Astrocyte of the hippocampus (primary cell): ENCODE data around the gene NOTO.

Source experiments
- DNase-seq: peaks from one replicate; pipeline ENCODE4 v3.0.0; 2011; ENCODE audit warnings: low read depth, low spot score

The NOTO gene

GRCh38 chr2:73257425-73258125 lies 55.2 kb downstream of the NOTO start:
- DNase-seq, result no peak

GRCh38 chr2:73258186-73258912 lies 56.0 kb downstream of the NOTO start:
- DNase-seq, result no peak

GRCh38 chr2:73258913-73259215 lies 56.5 kb downstream of the NOTO start:
- DNase-seq, result no peak

- no peak for DNase-seq
Observed at GRCh38 chr2:73259276-73259675, 56.9 kb downstream of the NOTO start.

GRCh38 chr2:73259704-73260337 lies 57.4 kb downstream of the NOTO start:
- DNase-seq, result no peak

- peak; percentile 77 for DNase-seq
Observed at GRCh38 chr2:73260338-73260984, 58.1 kb downstream of the NOTO start.
